NCI-H2227 (cell line): ENCODE results near the gene PCDH9.
"Not testable (repeated sequence)": the region's sequence is repeated elsewhere in the genome, so short reads cannot be mapped to it uniquely, and the experiment has no call there.

Experiments used
- DNase-seq: peaks from one replicate; lab custom pipeline; 2025; ENCODE audit not compliant: unreplicated experiment; lab: John Stamatoyannopoulos, UW

Gene PCDH9

DNA sequence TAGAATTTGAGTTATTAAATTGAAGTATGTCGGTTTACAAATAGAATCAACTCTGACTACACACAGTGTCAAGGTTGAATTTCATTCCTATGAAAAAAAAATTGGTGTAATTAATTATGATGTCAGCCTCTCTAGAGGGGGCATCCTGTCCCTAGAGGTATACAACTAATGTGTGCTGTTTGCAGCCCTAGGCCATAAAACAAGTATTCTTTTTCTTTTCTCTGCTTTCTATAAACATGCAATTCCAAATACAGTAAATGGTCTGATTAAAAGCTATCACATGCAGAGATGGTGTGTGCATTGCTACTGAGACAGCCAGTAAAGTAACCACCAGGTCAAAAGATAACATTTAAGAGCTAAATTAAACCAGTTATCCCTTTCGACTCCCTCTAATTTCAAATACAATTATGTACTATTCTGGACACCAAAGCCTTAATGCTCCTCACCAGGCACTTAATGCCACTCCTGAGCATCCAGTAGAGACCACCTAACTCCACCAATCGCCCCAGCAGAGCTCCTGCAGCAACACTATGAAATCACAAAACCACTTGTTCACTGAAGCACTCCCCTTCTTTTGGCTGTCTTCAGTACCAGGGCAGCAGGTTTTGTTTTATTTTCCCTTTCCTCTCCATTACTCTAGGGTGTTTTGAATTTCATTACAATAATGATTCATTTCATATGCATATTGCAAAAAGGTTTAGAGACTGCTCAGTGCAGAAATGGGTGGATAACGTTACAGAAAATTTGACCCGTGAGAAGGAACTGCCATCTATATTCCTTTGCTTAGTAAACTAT, 426.9 kb downstream of the PCDH9 start:
- DNase-seq, result peak; percentile 66

DNA sequence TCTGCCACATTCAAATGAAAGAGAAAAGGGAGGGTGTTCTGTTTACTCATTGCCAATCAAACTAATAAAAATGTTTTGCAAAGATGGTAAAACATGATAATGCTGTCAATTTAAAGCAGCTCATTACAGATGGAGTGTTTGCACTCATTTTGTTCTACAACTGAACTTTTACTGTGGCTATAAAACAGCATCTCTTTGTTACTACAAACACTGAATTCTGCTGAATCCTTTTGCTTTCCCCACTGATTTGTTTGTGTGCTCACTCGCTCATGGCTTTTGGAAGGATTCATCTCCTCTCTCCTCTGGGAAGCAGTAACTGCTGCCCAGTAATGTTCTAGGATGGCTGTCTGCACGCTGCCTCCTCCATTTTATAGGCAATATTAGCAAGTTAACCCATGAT, 434.5 kb downstream of the PCDH9 start:
- DNase-seq, result no peak

DNA sequence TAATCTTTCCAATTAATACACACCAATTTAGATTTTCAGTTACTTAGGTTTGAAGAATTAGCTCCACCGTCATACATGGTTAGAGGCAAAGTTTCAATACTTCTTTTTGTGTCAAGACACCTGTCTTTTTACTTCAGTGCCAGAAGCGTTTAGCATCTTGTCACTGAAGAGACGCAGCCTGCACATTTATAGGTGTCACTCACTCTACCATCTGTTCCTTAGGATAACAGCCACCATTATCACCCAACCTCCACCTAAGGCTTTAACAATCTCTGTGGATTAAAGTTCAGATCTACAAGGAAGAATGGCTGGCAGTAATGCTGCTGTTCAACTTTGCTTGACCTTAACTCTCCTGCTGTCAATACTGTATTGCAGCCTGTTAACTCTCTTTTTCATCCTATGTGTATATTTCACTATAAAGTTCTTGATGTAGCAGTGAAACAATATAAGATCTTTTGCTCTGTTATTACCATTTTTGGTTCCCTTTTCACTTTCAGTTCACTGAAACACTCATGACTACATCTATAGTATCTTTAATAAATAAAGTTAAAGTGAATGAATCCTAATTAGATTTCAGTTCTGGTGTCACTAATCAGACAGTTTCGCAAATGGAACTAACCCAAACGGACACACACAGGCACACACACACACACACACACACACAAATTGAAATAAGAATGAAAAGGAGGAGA, 435.6 kb downstream of the PCDH9 start:
- peak; percentile 19 for DNase-seq

DNA sequence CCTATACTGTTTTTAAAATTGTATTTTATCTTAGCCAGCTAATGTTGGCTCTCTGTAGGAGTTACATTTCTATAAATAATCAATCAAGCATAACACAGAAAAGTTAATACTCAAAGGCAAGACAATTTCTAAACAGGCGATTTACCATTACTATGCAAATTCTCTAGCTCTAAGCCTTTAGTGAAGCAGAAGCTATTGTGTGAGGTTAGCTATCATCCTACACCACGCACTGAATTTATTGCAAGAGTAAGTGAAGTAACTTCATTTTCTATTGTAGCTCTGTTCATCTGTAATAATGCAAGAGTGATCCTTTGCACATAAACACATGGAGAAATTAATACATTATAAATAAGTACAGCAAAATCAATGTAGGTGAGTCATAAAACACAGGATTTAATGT, 439.3 kb downstream of the PCDH9 start:
- no peak for DNase-seq

DNA sequence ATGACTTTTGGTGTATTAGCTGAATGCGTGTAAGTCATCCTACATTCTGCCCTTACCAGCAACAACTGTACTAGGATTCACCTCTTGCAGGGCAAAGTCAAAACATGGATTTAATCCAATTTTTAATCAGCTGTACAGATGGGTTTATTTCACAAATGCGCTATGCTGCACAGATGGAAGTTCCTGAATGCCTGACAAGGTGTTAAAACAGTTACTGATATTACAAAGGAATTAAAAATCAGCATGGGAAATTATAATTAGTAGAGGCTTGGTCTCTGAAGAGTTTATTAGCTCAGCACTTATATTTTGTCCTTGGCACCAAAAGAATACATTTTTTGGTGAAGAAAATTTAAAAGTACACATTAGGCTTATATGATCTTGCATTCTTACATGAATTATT, 448.9 kb downstream of the PCDH9 start:
- DNase-seq, result no peak

DNA sequence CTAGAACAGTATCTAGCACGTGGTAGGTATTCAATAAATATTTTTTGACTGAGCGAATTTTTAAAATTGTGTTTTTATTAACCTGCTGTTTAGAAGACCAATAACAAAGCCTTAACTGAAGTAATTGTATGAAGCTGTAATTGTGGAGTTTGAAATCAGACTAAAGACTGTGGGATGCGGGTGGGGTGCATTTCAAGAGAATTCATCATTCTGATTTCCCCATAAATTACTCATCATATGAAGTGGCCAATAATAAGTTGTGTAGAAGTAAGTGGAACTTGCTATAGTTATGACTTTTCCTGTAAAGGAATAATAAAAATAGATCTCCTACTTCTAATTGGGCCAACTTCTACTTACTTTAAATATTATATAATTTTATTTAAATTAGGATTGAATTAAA, 449.3 kb downstream of the PCDH9 start:
- no peak for DNase-seq

DNA sequence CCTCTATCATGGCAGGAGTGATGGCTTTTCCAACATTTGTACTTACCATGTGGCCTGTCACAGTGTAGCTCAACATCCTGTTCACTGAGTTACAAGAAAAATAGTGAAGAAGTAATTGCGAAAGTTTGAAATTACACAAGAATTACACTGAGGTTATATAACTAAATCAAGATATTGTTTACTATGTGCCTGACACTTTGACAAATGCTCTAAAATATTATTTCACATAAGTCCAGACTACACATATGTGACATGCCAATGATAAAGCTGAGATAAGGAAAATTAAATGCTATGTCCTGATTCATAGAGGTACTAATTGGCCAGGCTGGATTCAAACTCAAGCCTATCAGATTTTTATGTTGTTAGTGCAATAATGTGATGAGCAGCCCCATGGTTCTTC, 451.7 kb downstream of the PCDH9 start:
- DNase-seq, result no peak

DNA sequence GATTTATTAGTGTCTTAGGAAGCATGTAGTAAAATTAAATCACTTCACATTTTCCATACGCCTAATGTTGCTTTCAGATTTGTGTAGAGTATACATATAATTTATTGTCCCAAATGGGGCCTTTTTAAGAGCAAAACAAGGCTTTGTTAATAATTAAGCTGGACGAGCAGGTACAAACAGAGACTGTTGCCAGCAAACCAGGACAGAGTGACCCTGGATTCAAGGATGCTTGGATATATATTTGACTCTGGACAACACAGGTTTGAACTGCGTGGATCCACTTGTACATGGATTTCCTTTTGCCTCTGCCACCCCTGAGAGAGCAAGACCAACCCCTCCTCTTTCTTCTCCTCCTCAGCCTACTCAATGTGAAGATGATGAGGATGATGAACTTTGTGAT, 454.9 kb downstream of the PCDH9 start:
- DNase-seq, result no peak

DNA sequence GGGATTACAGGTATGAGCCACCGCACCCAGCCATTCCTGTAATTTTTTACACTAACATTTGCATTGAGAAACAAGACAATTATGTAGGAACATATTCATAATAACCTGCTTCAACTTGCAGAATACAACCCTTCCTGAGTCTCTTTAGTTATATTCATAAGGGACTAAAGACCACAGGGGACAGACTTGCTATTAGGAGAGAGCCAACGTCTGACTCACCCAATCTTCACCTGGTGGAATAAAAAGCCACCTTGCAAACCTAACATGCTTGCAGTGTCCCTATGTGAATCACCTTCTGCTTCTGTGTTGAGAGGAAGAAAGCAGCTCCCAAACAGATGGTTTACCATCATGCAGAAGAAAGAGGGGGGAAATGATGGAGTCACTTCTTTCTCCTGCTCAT, 456.1 kb downstream of the PCDH9 start:
- DNase-seq, result no peak

DNA sequence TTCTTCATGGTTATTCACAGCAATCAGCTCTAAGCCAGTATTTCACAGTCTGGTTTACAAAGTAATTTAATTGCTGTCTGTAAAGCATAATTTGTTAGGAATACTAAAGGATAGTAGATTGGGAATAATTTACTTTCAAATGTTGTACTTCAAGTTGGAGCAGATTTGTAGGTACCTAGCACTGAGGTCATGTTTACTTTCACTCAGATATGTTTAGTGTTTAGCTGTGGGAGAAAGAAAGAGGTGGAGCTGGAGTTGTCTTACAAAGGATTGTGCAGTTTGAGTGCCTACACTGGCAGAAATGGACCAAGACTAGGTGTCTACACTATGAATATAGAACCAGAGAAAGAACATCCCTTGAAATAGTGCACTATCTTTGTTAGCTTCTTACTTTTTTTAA, 464.6 kb downstream of the PCDH9 start:
- no peak for DNase-seq

DNA sequence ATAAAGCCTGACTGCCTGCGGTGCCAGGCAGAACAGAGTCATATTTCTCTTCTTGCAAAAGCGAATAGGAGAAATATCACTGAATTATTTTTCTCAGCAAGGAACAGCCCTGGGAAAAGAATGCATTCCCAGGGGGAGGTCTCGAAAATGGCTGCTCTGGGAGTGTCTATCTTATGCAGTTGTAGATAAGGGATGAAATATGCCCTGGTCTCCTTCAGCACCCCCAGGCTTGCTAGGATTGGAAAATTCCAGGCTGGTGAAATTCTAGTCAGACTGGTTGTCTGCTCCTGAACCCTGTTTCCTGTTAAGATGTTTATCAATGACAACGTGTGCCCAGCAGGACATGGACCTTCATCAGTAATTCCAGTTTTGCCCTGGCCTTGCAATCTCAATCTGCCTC, 469.5 kb downstream of the PCDH9 start:
- not testable (repeated sequence) for DNase-seq

DNA sequence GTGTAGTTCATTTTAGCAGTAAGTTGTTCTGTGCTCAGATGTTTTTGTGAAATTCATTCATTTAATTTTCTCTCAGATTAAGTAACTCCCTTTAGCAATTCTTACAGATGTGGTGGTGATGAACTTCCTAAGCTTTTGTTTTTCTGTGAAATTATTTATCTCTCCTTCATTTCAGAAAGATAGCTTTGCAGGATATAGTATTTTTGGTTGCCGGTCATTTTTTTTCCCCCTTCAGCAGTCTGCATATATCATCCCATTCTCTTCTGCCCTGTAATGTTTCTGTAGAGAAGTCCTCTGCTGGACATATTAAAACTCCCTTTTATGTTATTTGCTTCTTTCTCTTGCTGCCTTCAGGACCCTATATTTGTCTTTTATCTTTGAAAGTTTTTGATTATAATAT, 470.2 kb downstream of the PCDH9 start:
- no peak for DNase-seq

DNA sequence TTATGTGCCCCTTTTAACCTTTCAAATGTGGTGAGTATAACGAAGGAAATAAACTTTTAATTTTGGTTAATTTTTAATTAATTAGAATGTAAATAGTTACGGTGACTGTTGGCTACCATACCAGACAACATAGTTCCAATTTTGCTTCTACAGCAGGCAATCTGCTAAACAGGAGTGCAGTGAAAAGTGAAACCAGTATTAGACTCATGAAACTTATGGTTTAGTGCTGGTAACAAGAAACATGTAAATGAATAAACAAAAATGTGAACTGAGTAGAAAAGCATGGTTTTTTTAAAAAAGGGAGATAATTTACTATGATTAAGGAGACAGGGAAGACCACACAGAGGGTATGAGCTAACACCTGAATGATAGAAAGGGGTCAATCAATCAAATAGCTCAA, 478.4 kb downstream of the PCDH9 start:
- no peak for DNase-seq

DNA sequence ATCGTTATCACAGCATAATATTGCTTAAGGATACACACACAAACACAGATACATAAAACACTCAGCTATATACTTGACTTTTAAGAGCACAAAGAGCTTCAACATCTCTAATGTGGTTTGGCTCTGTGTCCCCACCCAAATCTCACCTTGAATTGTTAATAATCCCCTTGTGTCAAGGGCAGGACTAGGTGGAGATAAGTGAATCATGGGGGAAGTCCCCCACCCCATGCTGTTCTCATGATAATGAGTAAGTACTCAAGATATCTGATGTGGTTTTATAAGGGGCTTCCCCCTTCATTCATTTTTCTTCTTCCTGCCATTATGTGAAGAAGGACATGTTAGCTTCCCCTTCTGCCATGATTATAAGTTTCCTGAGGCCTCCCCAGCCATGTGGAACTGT, 481.4 kb downstream of the PCDH9 start:
- DNase-seq, result no peak

DNA sequence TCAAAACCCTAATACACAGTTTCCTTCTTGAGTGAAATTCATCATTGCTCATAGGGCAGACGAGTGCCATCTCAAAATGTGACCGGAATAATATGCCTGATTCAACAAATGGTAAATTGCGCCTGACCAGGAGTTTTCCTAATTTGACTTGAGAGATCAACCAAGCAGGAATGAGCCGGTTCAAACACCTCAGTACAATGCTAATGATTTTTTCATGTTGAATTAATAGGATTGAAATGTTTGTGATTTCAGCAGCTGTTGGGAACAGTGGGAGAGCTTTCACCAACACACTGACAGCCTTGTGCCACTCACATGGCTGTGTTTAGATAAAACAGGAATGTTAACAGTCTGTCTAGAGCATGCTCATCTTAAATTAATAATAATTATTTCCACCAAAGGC, 484.8 kb downstream of the PCDH9 start:
- DNase-seq, result no peak

DNA sequence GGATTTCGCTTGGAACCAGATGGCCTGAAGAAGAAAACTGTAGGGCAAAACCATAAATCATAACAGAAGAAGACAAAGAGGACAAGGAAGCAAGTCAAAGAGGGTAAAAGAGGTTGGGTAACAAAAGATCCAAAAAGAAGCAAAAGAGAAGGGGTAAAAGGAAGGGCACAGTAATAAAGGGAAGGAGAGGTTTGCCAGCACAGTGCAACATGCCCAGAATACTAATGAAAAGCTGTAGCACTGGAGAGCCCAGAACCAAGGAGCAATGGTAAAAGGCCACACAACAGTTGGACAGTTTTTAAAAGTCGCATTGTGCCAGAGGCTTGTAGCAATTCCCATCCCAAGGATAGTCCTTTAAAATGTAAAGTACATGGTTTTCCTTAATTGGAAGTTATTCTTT, 506.6 kb downstream of the PCDH9 start:
- no peak for DNase-seq

DNA sequence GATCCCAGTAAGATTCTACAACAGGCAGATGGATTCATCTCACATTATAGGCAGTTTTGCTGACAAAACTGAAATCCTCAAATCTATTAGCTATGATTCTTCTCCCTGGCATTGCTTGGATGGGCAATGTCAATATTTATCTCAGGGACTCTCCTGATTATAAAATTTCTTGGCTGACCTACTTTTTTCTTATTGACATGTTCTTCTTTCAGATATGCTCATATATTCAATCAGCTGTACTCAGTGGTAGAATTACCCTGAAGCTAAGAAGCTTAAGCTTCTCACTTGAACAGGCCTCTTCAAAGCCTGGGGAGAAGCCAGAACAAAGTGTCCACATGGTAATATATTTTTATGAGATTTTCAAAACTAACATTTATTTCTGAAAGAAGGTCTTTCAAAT, 513.6 kb downstream of the PCDH9 start:
- no peak for DNase-seq

DNA sequence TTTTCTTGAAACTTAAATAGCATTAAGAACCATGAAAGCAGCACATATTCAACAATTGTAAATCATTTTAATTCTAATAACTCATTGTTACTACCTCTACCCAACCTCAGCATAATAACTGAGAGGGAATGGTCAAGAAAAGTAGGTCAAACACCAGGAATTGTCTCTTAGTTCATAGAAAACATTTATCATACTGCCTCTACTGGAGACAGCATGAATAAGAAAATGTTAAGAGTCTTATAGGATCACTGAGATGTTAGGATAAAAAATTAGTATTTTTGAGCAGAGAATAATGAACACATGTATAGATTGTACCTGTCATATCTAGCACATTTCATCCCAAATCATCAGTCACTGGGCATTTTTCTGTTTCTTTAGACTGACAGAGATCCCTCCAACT, 515.3 kb downstream of the PCDH9 start:
- DNase-seq, result no peak

DNA sequence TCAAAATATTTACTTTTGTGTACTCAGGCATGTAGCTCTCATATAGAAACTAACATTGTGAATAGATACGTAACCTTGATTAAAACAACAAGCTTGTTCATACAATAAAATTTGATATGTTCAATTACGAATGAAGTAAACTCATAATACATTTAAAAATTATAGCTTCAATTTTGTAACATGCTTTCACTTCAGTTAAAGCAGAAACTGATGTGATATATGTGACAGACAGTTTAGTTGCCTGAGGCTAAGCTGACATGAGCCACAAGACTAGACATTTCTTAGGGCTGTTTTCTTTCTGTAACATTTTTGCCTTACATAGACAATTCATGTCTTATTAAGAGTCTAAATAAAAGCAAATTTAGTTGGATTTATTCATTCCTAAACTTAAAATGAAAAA, 526.0 kb downstream of the PCDH9 start:
- no peak for DNase-seq

DNA sequence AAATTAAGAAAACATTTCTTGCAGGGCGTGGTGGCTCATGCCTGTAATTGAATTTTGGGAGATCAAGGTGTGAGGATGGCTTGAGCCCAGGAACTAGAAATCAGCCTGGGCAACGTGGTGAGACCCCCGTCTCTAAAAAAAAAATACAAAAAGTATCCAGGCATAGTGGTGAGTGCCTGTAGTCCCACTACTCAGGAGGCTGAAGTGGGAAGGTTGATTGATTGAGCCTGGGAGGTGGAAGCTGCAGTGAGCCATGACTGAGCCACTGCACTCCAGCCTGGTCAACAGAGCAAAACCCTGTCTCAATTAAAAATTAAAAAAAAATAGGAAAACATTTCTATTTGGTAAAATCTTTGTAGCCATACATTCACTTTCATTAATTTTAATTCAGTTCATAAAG, 526.5 kb downstream of the PCDH9 start:
- DNase-seq, result no peak

DNA sequence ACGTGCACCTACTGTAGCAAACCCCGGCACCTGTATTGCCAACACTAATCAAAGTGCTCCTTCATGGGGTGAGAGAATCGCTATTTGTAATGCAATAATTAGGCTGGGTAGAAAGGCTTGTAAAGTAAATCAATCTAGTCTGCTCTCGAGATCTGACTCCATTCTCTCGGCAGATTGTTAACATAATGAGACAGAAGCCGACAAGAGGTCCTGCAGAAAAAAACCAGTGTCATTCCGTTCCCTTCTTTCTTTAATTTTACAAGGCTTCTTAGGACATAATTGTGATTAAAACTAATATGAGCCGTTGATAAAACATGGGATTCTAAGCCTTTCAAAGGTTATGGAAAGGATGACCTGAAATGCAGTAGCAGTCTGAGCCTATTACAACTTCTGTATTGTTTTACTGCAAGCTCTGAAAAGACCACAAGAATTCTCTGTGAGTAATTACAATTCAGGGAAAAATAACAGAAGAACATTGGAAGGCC, 530.0 kb downstream of the PCDH9 start:
- DNase-seq, result no peak

DNA sequence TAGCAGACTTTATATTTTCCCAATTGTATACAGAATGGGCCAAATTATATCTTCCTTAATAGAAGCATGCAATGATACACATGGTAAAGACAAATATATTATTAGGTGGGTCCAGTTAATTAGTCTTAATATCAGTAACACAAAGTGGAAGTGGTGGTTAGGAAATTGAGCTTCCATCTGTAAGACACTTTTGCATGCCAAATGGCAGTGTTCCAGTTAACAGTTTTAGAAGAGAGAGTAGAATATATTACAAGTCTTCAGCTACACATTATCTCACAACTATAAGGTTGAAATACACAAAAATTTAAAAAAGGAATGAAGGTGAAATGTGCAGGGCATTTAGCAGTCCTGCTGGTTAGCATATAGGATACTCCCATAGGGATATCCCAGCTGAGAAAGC, 536.5 kb downstream of the PCDH9 start:
- DNase-seq, result no peak

DNA sequence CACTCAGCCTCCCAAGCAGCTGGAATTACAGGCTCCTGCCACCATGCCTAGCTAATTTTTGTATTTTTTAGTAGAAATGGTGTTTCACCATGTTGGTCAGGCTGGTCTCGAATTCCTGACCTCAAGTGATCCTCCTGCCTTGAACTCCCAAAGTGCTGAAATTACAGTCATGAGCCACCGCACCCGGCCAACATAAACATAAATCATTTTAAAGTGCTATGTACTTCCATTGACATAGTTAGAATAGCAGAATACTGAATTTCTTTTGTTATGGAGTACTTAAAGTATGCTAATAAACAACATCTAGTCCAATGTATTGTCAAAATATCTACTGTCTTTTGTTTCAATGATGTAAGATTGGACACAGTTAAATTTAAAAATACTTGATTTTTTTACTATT, 539.0 kb downstream of the PCDH9 start:
- DNase-seq, result no peak
